DND-41 (cell line): ENCODE data around the gene SAMD1.
A peak's percentile ranks its signal among the peaks of the same experiment; 100 is the strongest.

Source experiments
- ATAC-seq: fragments of 200-7000 bp; cut with Tn5 transposase; 3 replicates; pipeline ENCODE4 v1.9.1; 2021; ENCODE audit warnings: low read depth; ENCODE audit not compliant: insufficient read depth
- DNase-seq: peaks from one replicate; pipeline ENCODE4 v3.0.0-alpha.2; 2020
- H2AFZ ChIP-seq: 2 replicates; pipeline ENCODE4 v1.6.0; 2012; ENCODE audit warnings: low read depth, low read length
- H3K27ac ChIP-seq: 2 replicates; pipeline ENCODE4 v1.5.1; 2012; ENCODE audit warnings: low read length, inconsistent platforms
- H3K27me3 ChIP-seq: fragments of 200-600 bp; sonication (generic); 2 replicates; pipeline ENCODE4 v1.6.0; 2012; ENCODE audit warnings: low read length, mild to moderate bottlenecking, inconsistent platforms; ENCODE audit not compliant: insufficient read depth, poor library complexity
- H3K36me3 ChIP-seq: 2 replicates; pipeline ENCODE4 v1.5.1; 2012; ENCODE audit warnings: low read length, inconsistent platforms; ENCODE audit not compliant: insufficient read depth
- H3K4me1 ChIP-seq: 2 replicates; pipeline ENCODE4 v1.5.1; 2012; ENCODE audit warnings: mild to moderate bottlenecking, low read length; ENCODE audit not compliant: insufficient read depth
- H3K4me2 ChIP-seq: 2 replicates; pipeline ENCODE4 v1.6.0; 2012; ENCODE audit warnings: mild to moderate bottlenecking, moderate library complexity, low read length, inconsistent platforms; ENCODE audit not compliant: insufficient read depth
- H3K4me3 ChIP-seq, 2 experiments: fragments of 200-600 bp in 1 of 2; shearing (Covaris generic) in 1 of 2; 2 replicates each; pipeline ENCODE4 v1.5.1; 2012 to 2016; ENCODE audit warnings: inconsistent platforms in 2 of 2, low read length in 2 of 2, mild to moderate bottlenecking in 2 of 2, low read depth in 1 of 2, moderate library complexity in 1 of 2
- H3K79me2 ChIP-seq: 2 replicates; pipeline ENCODE4 v1.6.0; 2012; ENCODE audit warnings: low read length, inconsistent platforms; ENCODE audit not compliant: insufficient read depth
- H3K9ac ChIP-seq: 2 replicates; pipeline ENCODE4 v1.6.0; 2012; ENCODE audit warnings: low read depth, mild to moderate bottlenecking, inconsistent platforms, low read length, moderate library complexity
- H3K9me3 ChIP-seq: 2 replicates; pipeline ENCODE4 v1.5.1; 2012; ENCODE audit warnings: low read length, moderate library complexity, mild to moderate bottlenecking, inconsistent platforms; ENCODE audit not compliant: insufficient read depth, severe bottlenecking
- H4K20me1 ChIP-seq: 2 replicates; pipeline ENCODE4 v1.6.0; 2012; ENCODE audit warnings: low read length; ENCODE audit not compliant: insufficient read depth
- EZH2 ChIP-seq: IDR thresholded peaks from 3 replicates; pipeline ENCODE4 v1.6.1; 2012; ENCODE audit warnings: borderline replicate concordance, low read depth, mild to moderate bottlenecking, moderate library complexity, low read length, inconsistent platforms; ENCODE audit not compliant: severe bottlenecking
- TF ChIP-seq, protein P1 (sequence below): IDR thresholded peaks from 2 replicates; pipeline ENCODE4 v1.5.1; 2012; ENCODE audit warnings: borderline replicate concordance, low read length, moderate library complexity, mild to moderate bottlenecking; ENCODE audit not compliant: poor library complexity, severe bottlenecking; ENCODE audit errors: extremely low read depth

SAMD1 gene

DNA sequence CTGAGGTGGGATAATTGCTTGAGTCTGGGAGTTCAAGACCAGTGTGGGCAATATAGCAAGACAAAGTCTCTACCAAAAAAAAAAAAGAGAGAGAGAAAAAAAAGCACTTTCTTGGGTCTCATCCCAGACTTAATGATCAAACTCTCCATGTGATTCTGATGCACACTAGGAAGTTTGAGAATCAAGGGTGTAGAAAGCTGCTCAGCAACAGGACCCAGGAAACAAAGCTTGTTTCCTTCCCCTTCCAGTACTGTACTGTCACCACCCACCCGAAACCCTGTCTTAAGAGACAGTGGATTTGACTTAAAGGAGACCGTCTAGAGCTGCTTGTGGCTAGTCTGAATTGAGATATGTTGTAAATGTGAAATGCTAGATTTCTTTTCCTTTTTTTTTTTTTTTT is 12.1 kb downstream of the SAMD1 start:
- no peaks in the 10 kb centered on the region for H3K27me3 ChIP-seq
- H3K4me3 ChIP-seq: no peak overlapping the region
- H3K4me2 ChIP-seq: no peak overlapping the region
- no peak for DNase-seq
- H3K9ac ChIP-seq: no peak overlapping the region
- no peak for ATAC-seq
- peaks cover 42% of the 10 kb centered on the region for H3K4me1 ChIP-seq
- H3K79me2 ChIP-seq: peaks cover 44% of the 10 kb centered on the region
- no peaks in the 10 kb centered on the region for H3K9me3 ChIP-seq
- peaks cover 4% of the 10 kb centered on the region; the same call in 1 of the 2 replicates for H3K36me3 ChIP-seq
- TF ChIP-seq EZH2: no peak
- no peaks in the 10 kb centered on the region for H4K20me1 ChIP-seq
- H3K27ac ChIP-seq: no peak overlapping the region
- H2AFZ ChIP-seq: no peak overlapping the region

DNA sequence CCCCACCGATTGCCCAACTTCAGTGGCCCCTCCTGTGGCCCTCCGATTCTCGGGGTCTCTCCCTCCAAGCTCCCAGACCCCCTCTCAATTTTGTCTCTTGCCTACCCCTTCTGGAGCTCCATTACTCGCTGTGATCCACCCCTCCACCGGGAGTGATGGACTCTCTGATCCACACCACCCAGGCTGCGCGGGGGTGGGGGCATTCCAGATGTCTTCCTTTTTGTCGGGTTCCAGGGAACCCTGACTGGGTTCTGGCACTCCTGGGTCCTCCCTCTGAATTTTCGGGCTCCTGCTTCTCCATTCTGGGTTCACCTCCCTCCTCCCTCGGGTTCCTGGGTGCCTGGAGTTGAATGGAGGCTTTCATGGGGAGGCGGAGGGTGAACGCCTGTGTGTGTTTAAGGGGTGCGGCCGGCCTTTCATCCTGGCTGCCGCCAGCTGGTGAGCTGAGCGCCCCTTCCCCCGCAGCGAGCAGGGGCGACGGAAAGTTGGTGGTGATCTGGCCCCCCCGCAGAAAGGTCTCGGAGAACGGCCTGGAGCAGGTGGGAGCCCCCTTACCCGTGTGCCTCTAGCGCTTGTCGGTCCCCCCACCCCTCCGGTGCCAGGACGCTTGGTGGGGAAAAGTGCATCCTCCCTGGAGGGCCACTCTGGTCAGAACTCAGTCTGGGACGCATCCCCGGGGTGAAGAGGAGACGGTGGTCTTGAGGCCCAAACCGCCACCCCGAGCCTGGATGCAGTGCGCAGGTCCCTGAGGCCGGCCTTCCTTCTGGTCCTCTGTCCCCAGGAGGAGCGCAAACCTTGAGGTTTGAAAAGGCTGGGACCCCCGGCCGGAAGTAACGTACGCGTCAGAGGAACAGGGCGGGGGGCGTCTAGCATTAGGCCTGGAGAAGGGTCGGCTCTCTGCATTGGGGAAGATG is 16.4 kb downstream of the SAMD1 start:
- peaks cover 4% of the 10 kb centered on the region; the same call in 1 of the 2 replicates for H4K20me1 ChIP-seq
- H3K36me3 ChIP-seq: peaks cover 4% of the 10 kb centered on the region; the same call in 1 of the 2 replicates
- peak; percentile 55 for DNase-seq
- no peaks in the 10 kb centered on the region for H3K9me3 ChIP-seq
- H3K79me2 ChIP-seq: peaks cover 32% of the 10 kb centered on the region
- H3K4me1 ChIP-seq: peaks cover 35% of the 10 kb centered on the region
- peak overlapping the region; percentile 83 to 92 for H3K4me3 ChIP-seq
- peak overlapping the region; percentile 78 for H3K9ac ChIP-seq
- H2AFZ ChIP-seq: peak overlapping the region; percentile 83
- peak overlapping the region; percentile 85 for H3K4me2 ChIP-seq
- ATAC-seq: peak; percentile 41
- peak overlapping the region; percentile 80 for H3K27ac ChIP-seq
- TF ChIP-seq, protein P1, sequence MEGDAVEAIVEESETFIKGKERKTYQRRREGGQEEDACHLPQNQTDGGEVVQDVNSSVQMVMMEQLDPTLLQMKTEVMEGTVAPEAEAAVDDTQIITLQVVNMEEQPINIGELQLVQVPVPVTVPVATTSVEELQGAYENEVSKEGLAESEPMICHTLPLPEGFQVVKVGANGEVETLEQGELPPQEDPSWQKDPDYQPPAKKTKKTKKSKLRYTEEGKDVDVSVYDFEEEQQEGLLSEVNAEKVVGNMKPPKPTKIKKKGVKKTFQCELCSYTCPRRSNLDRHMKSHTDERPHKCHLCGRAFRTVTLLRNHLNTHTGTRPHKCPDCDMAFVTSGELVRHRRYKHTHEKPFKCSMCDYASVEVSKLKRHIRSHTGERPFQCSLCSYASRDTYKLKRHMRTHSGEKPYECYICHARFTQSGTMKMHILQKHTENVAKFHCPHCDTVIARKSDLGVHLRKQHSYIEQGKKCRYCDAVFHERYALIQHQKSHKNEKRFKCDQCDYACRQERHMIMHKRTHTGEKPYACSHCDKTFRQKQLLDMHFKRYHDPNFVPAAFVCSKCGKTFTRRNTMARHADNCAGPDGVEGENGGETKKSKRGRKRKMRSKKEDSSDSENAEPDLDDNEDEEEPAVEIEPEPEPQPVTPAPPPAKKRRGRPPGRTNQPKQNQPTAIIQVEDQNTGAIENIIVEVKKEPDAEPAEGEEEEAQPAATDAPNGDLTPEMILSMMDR: no peak
- no peak for TF ChIP-seq EZH2
- peaks cover 17% of the 10 kb centered on the region for H3K27me3 ChIP-seq

DNA sequence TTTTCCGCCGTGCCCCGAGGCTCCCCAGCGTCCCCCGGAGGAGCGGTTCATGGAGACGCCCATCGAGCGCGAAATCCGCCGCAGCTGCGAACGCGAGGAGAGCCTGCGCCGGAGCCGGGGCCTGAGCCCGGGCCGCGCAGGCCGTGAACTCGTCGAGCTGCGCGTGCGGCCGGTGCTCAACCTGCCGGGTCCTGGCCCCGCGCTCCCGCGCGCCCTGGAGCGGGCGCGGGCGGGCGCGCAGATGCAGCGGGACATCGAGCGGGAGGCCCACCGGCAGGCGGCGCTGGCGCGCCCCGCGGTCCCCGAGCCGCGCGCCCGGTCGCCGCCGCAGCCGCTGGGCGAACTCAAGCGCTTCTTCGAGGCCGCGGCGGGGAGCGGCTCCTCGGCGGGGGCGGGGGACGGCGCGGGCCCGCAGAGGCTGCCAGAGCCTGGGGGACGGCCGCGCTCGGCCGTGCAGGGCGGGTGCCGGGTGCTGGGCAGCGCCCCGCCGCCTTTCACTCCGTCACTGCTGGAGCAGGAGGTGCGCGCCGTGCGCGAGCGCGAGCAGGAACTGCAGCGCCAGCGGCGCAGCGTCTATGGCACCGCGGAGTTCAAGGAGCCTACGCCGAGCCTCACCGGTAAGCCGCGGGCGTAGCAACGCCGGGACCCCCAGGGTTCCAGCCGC is 17.2 kb downstream of the SAMD1 start:
- peaks cover 17% of the 10 kb centered on the region for H3K27me3 ChIP-seq
- TF ChIP-seq, protein P1: peak; percentile 73
- no peak for TF ChIP-seq EZH2
- H3K36me3 ChIP-seq: peaks cover 4% of the 10 kb centered on the region; the same call in 1 of the 2 replicates
- peak overlapping the region; percentile 78 for H3K9ac ChIP-seq
- H3K27ac ChIP-seq: peak overlapping the region; percentile 80
- peaks cover 35% of the 10 kb centered on the region for H3K4me1 ChIP-seq
- H3K4me3 ChIP-seq: peak overlapping the region; percentile 83 to 92
- H3K79me2 ChIP-seq: peaks cover 32% of the 10 kb centered on the region
- H2AFZ ChIP-seq: peak overlapping the region; percentile 83
- DNase-seq (peak; percentile 81), ATAC-seq (peak; percentile 73)
- peaks cover 4% of the 10 kb centered on the region; the same call in 1 of the 2 replicates for H4K20me1 ChIP-seq
- peak overlapping the region; percentile 85 for H3K4me2 ChIP-seq
- no peaks in the 10 kb centered on the region for H3K9me3 ChIP-seq
